GM23338 (cell line): ENCODE results near the gene SCN9A.

ENCODE experiments used
- CTCF ChIP-seq, 2 experiments: fragments of 200-600 bp in 1 of 2; sonication (generic) in 1 of 2; conservative IDR thresholded peaks; 2 replicates each; pipeline versions ENCODE4 v1.5.1 to v1.6.1; 2016 to 2017; ENCODE audit warnings: antibody characterized with exemption in 2 of 2, low read depth in 2 of 2, mild to moderate bottlenecking in 2 of 2, moderate library complexity in 1 of 2
- EZH2 ChIP-seq: fragments of 200-600 bp; sonication (generic); IDR thresholded peaks from one replicate; pipeline ENCODE4 v1.8.0; 2017; ENCODE audit warnings: antibody characterized with exemption, mild to moderate bottlenecking, low read depth; ENCODE audit not compliant: unreplicated experiment
- EZH2phosphoT487 ChIP-seq: fragments of 200-600 bp; sonication (generic); IDR thresholded peaks from one replicate; pipeline ENCODE4 v1.8.1; 2018; ENCODE audit warnings: antibody characterized with exemption; ENCODE audit not compliant: unreplicated experiment
- JUNB ChIP-seq: IDR thresholded peaks from one replicate; pipeline ENCODE4 v1.6.1; 2016; ENCODE audit warnings: antibody characterized with exemption; ENCODE audit not compliant: unreplicated experiment
- POLR2AphosphoS5 ChIP-seq: IDR thresholded peaks from 2 replicates; pipeline ENCODE4 v1.6.1; 2016; ENCODE audit warnings: antibody characterized with exemption, low read depth
- REST ChIP-seq: IDR thresholded peaks from one replicate; pipeline ENCODE4 v1.6.1; 2018; ENCODE audit warnings: antibody characterized with exemption; ENCODE audit not compliant: unreplicated experiment

- TF ChIP-seq CTCF (conservative IDR thresholded peaks at IDR 0.05; ENCODE audit: low read depth in 2 of 2) (0 out of 4 replicates have a peak, but pooled peaks of 1 of the 2 experiments have one; percentile 1), EZH2phosphoT487 (no peak), EZH2 (no peak), JUNB (no peak), REST (no peak), POLR2AphosphoS5 (no peak)
Observed at GRCh38 chr2:166170356-166170755, 205.4 kb downstream of the SCN9A start.
